ENCODE results near the gene PDE4B. TPM values are rescaled to one million over a fixed set of nuclear protein-coding genes. Genes with fewer than 3 reads are reported as not detected.

The PDE4B gene
- total RNA-seq, 1 donor from 2014 or later: 163 TPM

DNA sequence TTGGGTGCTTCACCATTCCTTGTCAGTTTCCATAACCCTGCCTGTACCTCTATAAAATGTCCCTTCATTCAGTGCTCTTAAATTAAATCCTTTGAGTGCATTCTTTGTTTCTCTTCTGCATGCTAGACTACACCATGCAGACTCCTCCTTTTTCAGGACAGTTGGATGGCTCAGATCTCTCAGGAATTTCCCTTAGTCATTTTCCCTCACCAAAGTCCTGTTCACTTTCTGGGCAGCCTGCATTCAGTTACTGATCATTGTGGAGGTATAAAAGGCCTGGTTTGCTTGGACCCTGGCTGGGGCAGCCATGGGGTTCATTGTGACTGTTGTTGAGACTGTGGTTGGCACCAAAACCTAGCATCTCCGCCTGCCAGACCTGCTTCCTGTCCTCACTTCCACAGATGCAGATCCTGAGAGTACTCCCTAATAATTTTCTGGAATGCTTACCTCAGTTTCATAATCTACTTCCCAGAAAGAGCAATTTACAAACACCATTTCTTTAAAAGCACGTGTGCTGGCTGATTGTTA is 88.4 kb downstream of the PDE4B start:
- DNase-seq (ENCODE audit: low read depth in 2 of 2): no peak

DNA sequence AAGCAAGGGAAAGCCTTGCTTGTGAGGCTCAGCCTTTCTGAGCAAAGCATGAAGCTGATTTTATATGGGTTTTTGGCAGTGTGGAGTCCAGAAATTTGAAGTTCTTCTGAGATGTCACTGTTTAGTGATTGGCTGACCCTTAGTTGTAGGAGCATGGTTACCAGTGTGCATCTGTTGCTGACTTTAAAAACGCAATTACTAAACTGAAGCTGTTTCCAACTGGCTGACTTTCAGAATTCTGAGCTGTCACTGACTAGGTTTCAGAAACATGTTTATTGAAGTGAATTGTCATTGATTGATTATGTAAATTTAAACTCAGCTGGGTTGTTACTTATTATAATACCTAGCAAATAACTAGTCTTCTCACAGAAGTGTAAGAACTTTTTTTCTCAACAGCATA is 89.4 kb downstream of the PDE4B start:
- no peak for DNase-seq (ENCODE audit: low read depth in 2 of 2)

DNA sequence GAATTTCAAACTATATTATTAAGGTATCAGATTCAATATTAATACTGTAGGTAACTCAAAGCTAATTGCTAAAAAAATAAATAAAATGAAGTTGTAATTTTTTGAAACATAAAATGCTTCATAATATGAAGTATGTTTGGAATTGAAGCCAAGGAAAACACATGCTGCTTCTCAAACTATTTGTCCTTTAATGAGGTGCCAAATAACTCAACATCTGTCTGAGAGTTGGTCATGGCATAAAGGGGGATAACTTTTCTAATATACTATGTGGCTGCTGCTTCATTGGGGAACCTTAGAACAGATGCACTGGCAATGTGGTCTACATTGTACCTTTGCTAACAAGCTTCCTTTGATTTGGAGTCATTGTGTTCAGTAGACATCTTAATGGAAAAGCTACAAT is 96.7 kb downstream of the PDE4B start:
- DNase-seq (ENCODE audit: low read depth in 2 of 2): no peak

- no peak for DNase-seq (ENCODE audit: low read depth in 2 of 2)
These were observed 97.6 kb downstream of the PDE4B start for GRCh38 chr1:65890201-65890843.

DNA sequence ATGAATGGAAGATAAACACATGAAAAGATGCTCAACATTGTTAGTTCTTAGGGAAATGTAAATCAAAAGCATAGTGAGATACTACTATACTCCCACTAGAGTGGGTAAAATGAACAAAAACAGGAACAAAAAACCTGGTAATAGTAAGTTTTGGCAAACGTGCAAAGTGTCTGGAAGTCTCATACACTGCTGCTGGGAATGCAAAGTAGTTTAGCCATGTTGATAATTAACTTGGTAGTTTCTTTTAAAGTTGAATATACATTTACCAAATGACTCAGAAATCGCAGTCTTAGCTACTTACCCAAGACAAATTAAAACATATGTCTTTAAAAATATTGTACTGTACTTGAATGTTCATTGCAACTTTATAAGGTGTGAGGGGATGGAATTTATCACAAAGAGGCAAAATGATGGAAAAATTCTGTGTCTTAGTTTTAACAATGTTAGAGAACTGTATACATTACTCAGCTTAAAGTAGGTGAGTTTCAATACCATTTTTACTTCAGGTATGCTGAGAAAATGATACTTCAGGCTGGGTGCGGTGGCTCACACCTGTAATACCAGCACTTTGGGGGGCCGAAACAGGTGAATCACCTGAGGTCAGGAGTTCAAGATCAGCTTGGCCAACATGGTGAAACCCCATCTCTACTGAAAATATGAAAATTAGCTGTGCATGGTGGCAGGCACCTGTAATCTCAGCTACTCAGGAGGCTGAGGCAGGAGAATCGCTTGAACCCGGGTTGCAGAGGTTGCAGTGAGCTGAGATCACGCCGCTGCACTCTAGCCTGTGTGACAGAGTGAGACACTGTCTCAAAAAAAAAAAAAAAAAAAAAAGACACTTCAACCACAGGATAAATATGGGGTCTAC is 102.3 kb downstream of the PDE4B start:
- DNase-seq (ENCODE audit: low read depth in 2 of 2): no peak

DNA sequence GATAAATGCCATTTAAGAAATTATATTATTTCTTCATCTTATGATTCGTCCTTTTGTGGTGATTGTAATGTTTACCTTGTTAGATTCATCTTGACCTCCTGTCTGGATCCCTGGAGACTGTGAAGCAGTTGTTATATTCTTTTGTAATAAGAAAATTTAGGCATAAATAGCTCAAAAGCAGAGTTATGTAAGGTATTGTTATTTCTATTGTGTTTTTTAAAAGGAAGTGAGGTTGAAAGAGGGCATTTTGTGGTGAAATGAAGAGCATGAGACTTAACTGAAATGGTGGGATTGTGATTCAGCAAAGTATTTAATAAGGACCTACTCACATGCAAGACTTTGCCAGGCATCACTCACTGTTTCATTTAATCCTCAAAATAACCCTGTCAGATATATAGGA is 104.0 kb downstream of the PDE4B start:
- DNase-seq (ENCODE audit: low read depth in 2 of 2): peak; percentile 2 to 40

DNA sequence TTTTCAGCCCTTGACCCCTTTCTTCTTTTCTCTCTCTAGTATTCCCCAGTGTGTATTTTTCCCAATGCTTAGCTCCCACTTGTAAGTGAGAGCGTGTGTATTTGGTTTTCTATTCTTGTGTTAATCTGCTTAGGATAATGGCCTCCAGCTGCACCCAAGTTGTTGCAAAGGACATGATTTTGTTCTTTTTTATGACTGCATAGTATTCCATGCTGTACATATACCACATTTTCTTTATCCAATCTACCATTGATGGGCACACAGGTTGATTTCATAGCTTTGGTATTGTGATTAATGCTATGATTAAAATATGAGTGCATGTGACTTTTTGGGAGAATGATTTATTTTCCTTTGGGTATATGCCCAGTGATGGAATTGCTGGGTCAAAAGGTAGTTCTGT is 104.8 kb downstream of the PDE4B start:
- DNase-seq (ENCODE audit: low read depth in 2 of 2): no peak

GRCh38 chr1:65904681-65905083 is 112.0 kb downstream of the PDE4B start:
- DNase-seq (ENCODE audit: low read depth in 2 of 2): peak in 1 of 2 donors; percentile 32

- DNase-seq (ENCODE audit: low read depth in 2 of 2): no peak
These were observed 117.7 kb downstream of the PDE4B start for GRCh38 chr1:65910432-65910831.

DNA sequence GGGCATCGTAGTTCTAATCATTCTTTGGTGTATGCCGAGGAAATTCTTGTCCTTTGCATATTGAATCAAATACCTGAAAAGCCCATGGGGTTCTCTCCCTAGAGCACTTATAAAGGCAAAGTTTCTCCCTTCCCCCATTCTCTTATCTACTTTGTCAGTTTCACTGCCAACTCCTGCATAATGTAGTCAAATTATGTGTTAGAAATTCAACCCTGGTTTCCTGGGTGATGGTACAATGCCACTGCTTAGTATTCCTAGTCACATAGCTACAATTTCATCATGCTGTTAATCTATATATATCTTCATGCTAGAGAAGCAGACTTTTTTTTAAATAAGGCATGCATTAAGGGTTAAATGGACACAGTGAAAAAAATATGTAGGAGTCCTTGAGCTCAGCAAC is 119.0 kb downstream of the PDE4B start:
- DNase-seq (ENCODE audit: low read depth in 2 of 2): no peak

- no peak for DNase-seq (ENCODE audit: low read depth in 2 of 2)
These were observed 125.9 kb downstream of the PDE4B start for GRCh38 chr1:65918564-65918963.

- no peak for DNase-seq (ENCODE audit: low read depth in 2 of 2)
These were observed 128.8 kb downstream of the PDE4B start for GRCh38 chr1:65921446-65921845.

- peak in 1 of 2 donors; percentile 4 for DNase-seq (ENCODE audit: low read depth in 2 of 2)
These were observed 131.8 kb downstream of the PDE4B start for GRCh38 chr1:65924471-65924870.

- no peak for DNase-seq (ENCODE audit: low read depth in 2 of 2)
These were observed 145.8 kb downstream of the PDE4B start for GRCh38 chr1:65938506-65938905.

GRCh38 chr1:65939191-65939590 is 146.5 kb downstream of the PDE4B start:
- no peak for DNase-seq (ENCODE audit: low read depth in 2 of 2)

- DNase-seq (ENCODE audit: low read depth in 2 of 2): no peak
These were observed 146.9 kb downstream of the PDE4B start for GRCh38 chr1:65939636-65940035.

DNA sequence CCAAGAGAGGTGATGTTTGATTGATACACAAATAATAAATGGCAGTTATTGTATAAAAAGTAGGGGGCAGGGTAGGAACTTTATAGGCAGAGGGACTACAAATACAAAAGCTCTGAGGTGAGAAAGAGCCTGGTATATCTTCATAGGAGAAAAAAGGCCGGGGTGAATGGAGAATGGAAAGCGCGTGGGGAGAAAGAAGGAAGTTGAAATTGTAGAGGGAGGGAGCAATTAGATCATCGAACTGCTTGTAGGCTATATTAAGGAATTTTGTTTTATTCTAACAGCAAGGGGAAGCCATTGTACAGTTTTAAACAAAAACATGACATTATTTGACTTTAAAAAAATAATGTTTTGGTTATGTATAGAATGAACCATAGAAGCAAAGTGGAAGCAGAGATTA is 147.4 kb downstream of the PDE4B start:
- no peak for DNase-seq (ENCODE audit: low read depth in 2 of 2)

- DNase-seq (ENCODE audit: low read depth in 2 of 2): no peak
These were observed 149.8 kb downstream of the PDE4B start for GRCh38 chr1:65942476-65942875.

- no peak for DNase-seq (ENCODE audit: low read depth in 2 of 2)
These were observed 153.7 kb downstream of the PDE4B start for GRCh38 chr1:65946376-65946775.

DNA sequence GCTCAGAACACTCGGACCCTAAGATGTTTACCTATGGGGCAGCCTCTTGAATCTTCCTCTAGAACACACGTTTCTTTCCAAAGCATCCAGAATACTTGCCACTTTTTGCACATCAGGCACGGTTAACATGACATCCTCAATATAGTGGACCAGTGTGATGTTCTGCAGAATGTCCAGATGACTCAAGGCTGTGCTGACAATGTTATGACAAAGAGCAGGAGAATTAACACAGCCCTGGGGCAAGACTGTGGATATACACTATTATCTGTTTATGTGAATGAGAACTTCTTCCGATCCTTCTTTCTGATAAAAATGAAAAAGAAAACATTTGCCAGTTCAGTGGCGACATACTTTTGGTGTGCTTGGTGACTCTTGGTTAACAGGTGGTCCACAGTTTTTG is 154.3 kb downstream of the PDE4B start:
- no peak for DNase-seq (ENCODE audit: low read depth in 2 of 2)

GRCh38 chr1:65948609-65949229 is 156.0 kb downstream of the PDE4B start:
- DNase-seq (ENCODE audit: low read depth in 2 of 2): peak; percentile 38 to 42

GRCh38 chr1:65949230-65949626 is 156.5 kb downstream of the PDE4B start:
- no peak for DNase-seq (ENCODE audit: low read depth in 2 of 2)
